ENCODE data around the gene IL6. TPM values are rescaled to one million over a fixed set of nuclear protein-coding genes. Genes with fewer than 3 reads are reported as not detected.
"Not testable (repeated sequence)": the region's sequence is repeated elsewhere in the genome, so short reads cannot be mapped to it uniquely, and the experiment has no call there.

The IL6 gene
- total and polyA plus RNA-seq, 9 donors, result 0.18 to 0.44 (median 0.31) TPM; not detected in 2

DNA sequence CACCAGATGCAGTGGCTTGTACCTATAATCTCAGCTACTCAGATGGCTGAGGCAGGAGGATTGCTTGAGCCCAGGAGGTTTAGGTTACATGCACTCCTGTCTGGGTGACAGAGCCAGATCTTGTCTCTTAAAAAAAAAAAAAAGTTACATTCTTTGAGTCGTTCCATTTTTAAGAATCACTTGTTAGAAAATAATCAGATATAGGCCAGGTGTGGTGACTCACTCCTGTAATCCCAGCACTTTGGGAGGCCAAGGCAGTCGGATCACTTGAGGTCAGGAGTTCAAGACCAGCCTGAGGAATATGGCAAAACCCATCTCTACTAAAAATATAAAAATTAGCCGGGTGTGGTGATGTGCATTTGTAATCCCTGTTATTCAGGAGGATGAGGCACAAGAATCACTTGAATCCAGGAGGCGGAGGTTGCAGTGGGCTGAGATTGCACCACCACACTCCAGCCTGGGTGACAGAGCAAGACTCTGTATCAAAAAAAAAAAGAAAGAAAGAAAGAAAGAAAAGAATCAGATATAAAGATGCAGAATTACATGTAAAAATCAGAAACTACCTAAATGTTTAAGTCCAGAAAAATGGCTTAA lies 52.8 kb downstream of the IL6 start:
- no CpG with 5 or more reads among the region's 4 CpGs for WGBS (ENCODE audit: insufficient coverage)

DNA sequence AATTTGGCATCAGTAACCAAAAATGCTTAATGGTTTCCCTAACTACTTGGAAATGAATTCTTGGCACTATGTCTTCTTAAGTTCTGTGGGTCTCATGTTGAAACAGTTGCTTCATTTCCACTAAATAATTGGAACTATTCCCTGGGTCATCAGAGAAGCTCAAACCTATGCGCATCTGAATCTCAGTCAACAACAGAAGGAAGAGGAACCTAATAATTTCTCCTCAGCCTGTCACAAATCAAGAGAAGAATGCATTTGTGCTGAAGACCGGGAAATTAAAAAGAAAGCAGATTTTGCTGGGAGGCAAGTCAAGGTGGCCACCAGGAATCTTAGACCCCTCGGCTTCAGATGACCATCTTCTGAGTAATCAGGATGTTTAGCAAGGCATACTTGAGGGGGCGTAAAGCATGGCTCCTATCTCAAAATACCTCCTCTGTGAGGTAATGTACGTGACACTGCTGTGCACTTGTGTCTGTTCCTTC lies 54.3 kb downstream of the IL6 start:
- Histone ChIP-seq H3K27ac (ENCODE audit: low read length) (no peak overlapping the region), H3K27me3 (ENCODE audit: control insufficient read depth, insufficient read depth, low read length) (no peaks in the 10 kb centered on the region)
- no peak for DNase-seq

More for the DNA sequence above, 52.8 kb downstream of the IL6 start:
- not testable (repeated sequence) for H3K4me3 ChIP-seq (ENCODE audit: low read length); DNase-seq; H3K4me1 ChIP-seq (ENCODE audit: control insufficient read depth, insufficient read depth, low read length); H3K9me3 ChIP-seq (replicated peaks; ENCODE audit: control insufficient read depth, low read depth, low read length); H3K27ac ChIP-seq (ENCODE audit: low read length); H3K27me3 ChIP-seq (ENCODE audit: control insufficient read depth, insufficient read depth, low read length); H3K36me3 ChIP-seq (ENCODE audit: control insufficient read depth, insufficient read depth, low read length)

More for the DNA sequence above, 54.3 kb downstream of the IL6 start:
- Histone ChIP-seq H3K4me3 (ENCODE audit: low read length) (no peak overlapping the region), H3K9me3 (replicated peaks; ENCODE audit: control insufficient read depth, low read depth, low read length) (no peaks in the 10 kb centered on the region), H3K36me3 (ENCODE audit: control insufficient read depth, insufficient read depth, low read length) (no peaks in the 10 kb centered on the region), H3K4me1 (ENCODE audit: control insufficient read depth, insufficient read depth, low read length) (peaks cover 3% of the 10 kb centered on the region)
- 63% methylated on average over 2 of the region's 5 CpGs for WGBS (ENCODE audit: insufficient coverage)

Other genes with a start within 250 kb of the IL6 start
- gene STEAP1B, start 227.0 kb upstream of the IL6 start, total RNA-seq, result 3.1 TPM
- 1 to 10 TPM; 2.2 to 3.2 (median 2.3) TPM for gene STEAP1B, start 227.0 kb upstream of the IL6 start, polyA plus RNA-seq (ENCODE audit: insufficient read depth in 1 of 8, insufficient read length in 8 of 8, low replicate concordance in 1 of 8)
- gene TOMM7, start 95.6 kb downstream of the IL6 start, total RNA-seq, result 695 TPM
- gene TOMM7, start 95.6 kb downstream of the IL6 start, polyA plus RNA-seq (ENCODE audit: insufficient read depth in 1 of 8, insufficient read length in 8 of 8, low replicate concordance in 1 of 8), result 100 to 1,000 TPM; 648 to 986 (median 861) TPM